ENCODE results near the gene CD300C.
"Not testable (repeated sequence)": the region's sequence is repeated elsewhere in the genome, so short reads cannot be mapped to it uniquely, and the experiment has no call there.

CD300C gene

GRCh38 chr17:74545843-74546230, at the start of gene CD300C:
CD300C (minus strand) TSS chr17:74546115; CDS start chr17:74545782, 333 bp downstream.
- no peak for DNase-seq (ENCODE audit: extremely low read depth in 1 of 2, low read depth in 1 of 2)

GRCh38 chr17:74595037-74595750, 49.3 kb upstream of the CD300C start:
- DNase-seq (ENCODE audit: extremely low read depth in 1 of 2, low read depth in 1 of 2) = no peak

- no peak for DNase-seq (ENCODE audit: extremely low read depth in 1 of 2, low read depth in 1 of 2)
Observed at GRCh38 chr17:74592087-74592990, 46.4 kb upstream of the CD300C start, which contains the start of gene CD300LD. CD300LD (minus strand) TSS chr17:74592283; CDS start chr17:74592202, 81 bp downstream.

- DNase-seq (ENCODE audit: extremely low read depth in 1 of 2, low read depth in 1 of 2) = no peak
Observed at GRCh38 chr17:74591503-74591902, 45.6 kb upstream of the CD300C start.

- no peak for DNase-seq (ENCODE audit: extremely low read depth in 1 of 2, low read depth in 1 of 2)
Observed at GRCh38 chr17:74585711-74586110, 39.8 kb upstream of the CD300C start.

- no peak for DNase-seq (ENCODE audit: extremely low read depth in 1 of 2, low read depth in 1 of 2)
Observed at GRCh38 chr17:74584292-74585060, 38.6 kb upstream of the CD300C start.

GRCh38 chr17:74582633-74583032, 36.7 kb upstream of the CD300C start:
- DNase-seq (ENCODE audit: extremely low read depth in 1 of 2, low read depth in 1 of 2) = no peak

GRCh38 chr17:74579900-74580299, 34.0 kb upstream of the CD300C start:
- no peak for DNase-seq (ENCODE audit: extremely low read depth in 1 of 2, low read depth in 1 of 2)

GRCh38 chr17:74578979-74579378, 33.1 kb upstream of the CD300C start:
- DNase-seq (ENCODE audit: extremely low read depth in 1 of 2, low read depth in 1 of 2) = no peak

- DNase-seq (ENCODE audit: extremely low read depth in 1 of 2, low read depth in 1 of 2) = no peak
Observed at GRCh38 chr17:74574489-74575142, 28.7 kb upstream of the CD300C start.

- DNase-seq (ENCODE audit: extremely low read depth in 1 of 2, low read depth in 1 of 2) = not testable (repeated sequence)
Observed at GRCh38 chr17:74573635-74574034, 27.7 kb upstream of the CD300C start.

GRCh38 chr17:74573169-74573568, 27.3 kb upstream of the CD300C start:
- no peak for DNase-seq (ENCODE audit: extremely low read depth in 1 of 2, low read depth in 1 of 2)

GRCh38 chr17:74571621-74572270, 25.8 kb upstream of the CD300C start:
- DNase-seq (ENCODE audit: extremely low read depth in 1 of 2, low read depth in 1 of 2) = no peak

- no peak for DNase-seq (ENCODE audit: extremely low read depth in 1 of 2, low read depth in 1 of 2)
Observed at GRCh38 chr17:74569020-74570003, 23.4 kb upstream of the CD300C start.

GRCh38 chr17:74568106-74568873, 22.4 kb upstream of the CD300C start:
- no peak for DNase-seq (ENCODE audit: extremely low read depth in 1 of 2, low read depth in 1 of 2)

- no peak for DNase-seq (ENCODE audit: extremely low read depth in 1 of 2, low read depth in 1 of 2)
Observed at GRCh38 chr17:74567397-74567796, 21.5 kb upstream of the CD300C start, which contains the start of gene CD300H. CD300H (minus strand) TSS chr17:74567509.

- no peak for DNase-seq (ENCODE audit: extremely low read depth in 1 of 2, low read depth in 1 of 2)
Observed at GRCh38 chr17:74566132-74566753, 20.3 kb upstream of the CD300C start.

- DNase-seq (ENCODE audit: extremely low read depth in 1 of 2, low read depth in 1 of 2) = no peak
Observed at GRCh38 chr17:74565126-74565525, 19.2 kb upstream of the CD300C start.
